ENCODE measurements around the gene SLC19A1. TPM values are rescaled to one million over a fixed set of nuclear protein-coding genes. Genes with fewer than 3 reads are reported as not detected.

Gene SLC19A1
- polyA plus RNA-seq, 1 of the 3 experiments (the other 2 are of a cell fraction): 15.0 TPM

GRCh38 chr21:45530423-45531113, 11.7 kb downstream of the SLC19A1 start (continued):
- TF ChIP-seq FOSL2 (IDR thresholded peaks at IDR 0.05; ENCODE audit: borderline replicate concordance, low read depth): no peak
- TF ChIP-seq TAF1 (IDR thresholded peaks at IDR 0.05; ENCODE audit: borderline replicate concordance, low read depth, low read length): no peak
- TF ChIP-seq CHD2 (IDR thresholded peaks at IDR 0.05; ENCODE audit: low read length, partially characterized antibody): no peak
- TF ChIP-seq JUND (IDR thresholded peaks at IDR 0.05): no peak
- TF ChIP-seq MAX (IDR thresholded peaks at IDR 0.05; ENCODE audit: low read depth): no peak
- TF ChIP-seq TEAD4 (IDR thresholded peaks at IDR 0.05; ENCODE audit: borderline replicate concordance, insufficient read depth): no peak
- no peak for TF ChIP-seq PBX3 (IDR thresholded peaks at IDR 0.05)
- TF ChIP-seq FOXJ3 (CRISPR knock-in tag; IDR thresholded peaks at IDR 0.05): no peak
- TF ChIP-seq MXI1 (IDR thresholded peaks at IDR 0.05; ENCODE audit: low read depth, low read length): no peak
- no peak for TF ChIP-seq SMC3 (IDR thresholded peaks at IDR 0.05; ENCODE audit: low read depth, low read length)

DNA sequence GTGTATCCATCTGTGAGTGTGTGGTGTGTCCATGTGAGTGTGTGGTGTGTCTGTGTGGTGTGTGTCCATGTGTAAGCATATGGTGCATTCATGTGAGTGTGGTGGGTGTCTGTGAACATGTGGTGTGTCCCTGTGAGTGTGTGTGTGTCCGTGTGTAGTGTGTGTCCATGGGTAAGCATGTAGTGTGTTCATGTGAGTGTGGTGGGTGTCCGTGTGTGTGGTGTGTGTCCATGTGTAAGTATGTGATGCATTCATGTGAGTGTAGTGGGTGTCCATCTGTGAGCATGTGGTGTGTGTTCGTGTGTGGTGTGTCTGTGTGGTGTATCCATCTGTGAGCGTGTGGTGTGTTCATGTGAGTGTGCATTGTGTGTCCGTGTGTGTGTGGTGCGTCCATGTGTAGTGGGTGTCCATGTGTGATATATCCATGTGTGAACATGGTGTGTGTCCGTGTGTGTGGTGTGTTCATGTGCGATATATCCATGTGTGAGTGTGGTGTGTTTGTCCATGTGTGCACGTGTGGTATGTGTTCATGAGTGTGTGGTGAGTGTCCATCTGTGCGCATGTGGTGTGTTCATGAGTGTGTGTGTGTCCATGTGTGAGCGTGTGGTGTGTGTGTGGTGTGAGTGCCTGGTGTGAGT, 12.3 kb downstream of the SLC19A1 start:
- peaks cover 0 to 7% of the 10 kb centered on the region in 2 experiments; a peak in 1 of 4 replicates for H3K4me1 ChIP-seq (ENCODE audit: control insufficient read depth in 1 of 2, insufficient read depth in 2 of 2, low read depth in 1 of 2, low read length in 1 of 2)
- H3K9me2 ChIP-seq: no peaks in the 10 kb centered on the region
- 97% methylated on average over 11 of the region's 11 CpGs for WGBS (ENCODE audit: low lambda C conversion rate)
- no peaks in the 10 kb centered on the region for H3F3A ChIP-seq (replicated peaks; ENCODE audit: insufficient read depth)
- H3K79me2 ChIP-seq (ENCODE audit: insufficient read depth): no peaks in the 10 kb centered on the region
- H4K20me1 ChIP-seq (ENCODE audit: insufficient read depth): no peaks in the 10 kb centered on the region
- DNase-seq: no peak
- H3K9ac ChIP-seq: no peak overlapping the region
- no peak overlapping the region for H2AFZ ChIP-seq (ENCODE audit: low read depth)
- no peak overlapping the region for H3K4me3 ChIP-seq (ENCODE audit: low read depth in 2 of 2, low read length in 1 of 2)
- no peak overlapping the region for H3K4me2 ChIP-seq
- ChIA-PET CTCF (interaction anchor here (0.7 kb wide), 1 partner anchor 139 kb away, joined by 3 read pairs; no protein-coding TSS in a partner anchor), POLR2A (no interaction called here)
- no peaks in the 10 kb centered on the region for H3K27me3 ChIP-seq (ENCODE audit: insufficient read depth)
- H3K36me3 ChIP-seq (replicated peaks in 1 of 2; ENCODE audit: control insufficient read depth in 1 of 2, insufficient read depth in 2 of 2, low read length in 1 of 2): peaks cover 7 to 12% of the 10 kb centered on the region in 2 experiments
- no peak overlapping the region for H3K27ac ChIP-seq (ENCODE audit: low read depth in 2 of 2, low read length in 1 of 2)
- no peak for TF ChIP-seq RFX5 (IDR thresholded peaks at IDR 0.05; ENCODE audit: low read length)
- TF ChIP-seq MXI1 (IDR thresholded peaks at IDR 0.05; ENCODE audit: low read depth, low read length): no peak
- TF ChIP-seq RCOR1 (IDR thresholded peaks at IDR 0.05; ENCODE audit: low read length): no peak
- no peak for TF ChIP-seq SMC3 (IDR thresholded peaks at IDR 0.05; ENCODE audit: low read depth, low read length)
- TF ChIP-seq CTCF (IDR thresholded peaks at IDR 0.05): no peak
- no peak for TF ChIP-seq POLR2AphosphoS5 (IDR thresholded peaks at IDR 0.05; ENCODE audit: low read depth, low read length)
- no peak for TF ChIP-seq NRF1 (IDR thresholded peaks at IDR 0.05; ENCODE audit: low read depth, low read length)
- no peak for TF ChIP-seq PBX3 (IDR thresholded peaks at IDR 0.05)
- TF ChIP-seq CHD2 (IDR thresholded peaks at IDR 0.05; ENCODE audit: low read length, partially characterized antibody): no peak
- no peak for TF ChIP-seq USF2 (IDR thresholded peaks at IDR 0.05; ENCODE audit: borderline replicate concordance, low read depth, low read length)
- no peak for TF ChIP-seq TEAD4 (IDR thresholded peaks at IDR 0.05; ENCODE audit: borderline replicate concordance, insufficient read depth)
- H3K9me3 ChIP-seq: no peaks in the 10 kb centered on the region

Measured in SK-N-SH (cell line).